ENCODE measurements around the gene FBXO9. TPM values are rescaled to one million over a fixed set of nuclear protein-coding genes. Genes with fewer than 3 reads are reported as not detected.
A peak's percentile ranks its signal among the peaks of the same experiment; 100 is the strongest.

The FBXO9 gene
- total RNA-seq (2013; cell fraction: nucleolus; rRNA removed) = 89.6 and 93.1 TPM in 2 replicates
- total RNA-seq (2014; rRNA removed) (31.5 and 35.3 TPM in 2 replicates), total RNA-seq (2014; rRNA removed; fragmentation: Illumina TruSeq; extraction: Trizol) (31.2 and 31.3 TPM in 2 replicates), total RNA-seq (2021) (48.5 and 49.1 TPM in 2 replicates), polyA plus RNA-seq (2011; rRNA removed) (68.9 and 76.0 TPM in 2 replicates), polyA plus RNA-seq (2014; fragmentation: Illumina TruSeq; extraction: Trizol) (34.1 and 40.8 TPM in 2 replicates), polyA plus RNA-seq (2014; fragmentation: Nextera tagmentation; extraction: Ambion mirVana) (10 to 100 TPM in 1 of 2 experiments, 1 to 10 TPM in 1; 9.9 to 13.7 TPM), polyA plus RNA-seq (2014; rRNA removed) (34.4 and 38.8 TPM in 2 replicates), polyA plus RNA-seq (2016; fragmentation: Nextera tagmentation; extraction: Ambion mirVana) (10 to 100 TPM; 27.4 to 28.6 TPM), polyA minus RNA-seq (2011; rRNA and poly(A)+ RNA removed) (30.4 and 42.8 TPM in 2 replicates), Bru-seq, nascent RNA (percentile 72 among the genes with signal in this experiment), BruChase-seq, experiment 1, labeled RNA remaining after a 6-hour chase (percentile 71 among the genes with signal in this experiment), BruChase-seq, experiment 2, labeled RNA remaining after a 2-hour chase (percentile 70 among the genes with signal in this experiment)
- 20.6 TPM for polyA plus RNA-seq (2011; ENCODE audit: low read depth)
- 50.8 and 62.0 TPM in 2 replicates for polyA plus RNA-seq (2011; cell fraction: cytosol; rRNA removed)
- 157 and 172 TPM in 2 replicates for polyA plus RNA-seq (2011; cell fraction: nucleus; rRNA removed)
- 24.1 and 36.4 TPM in 2 replicates for polyA plus RNA-seq (2012)
- polyA minus RNA-seq (2011; cell fraction: cytosol; rRNA and poly(A)+ RNA removed) = 10.1 and 18.2 TPM in 2 replicates
- 29.3 and 46.6 TPM in 2 replicates for polyA minus RNA-seq (2011; cell fraction: nucleus; rRNA and poly(A)+ RNA removed)
- long read RNA-seq, experiment 1, transcript FBXO9-202 (13 exons, 3,418 nt) = major isoform, 7 of 15 reads
- long read RNA-seq, experiment 1, partial matches to known transcripts = 6 of 15 reads
- long read RNA-seq, experiment 1, other reads (novel, unspliced or antisense) = 2 of 15 reads
- long read RNA-seq, experiment 2, transcript FBXO9-202 (13 exons, 3,418 nt) = major isoform, 6 of 24 reads
- long read RNA-seq, experiment 2, partial matches to known transcripts = 15 of 24 reads
- long read RNA-seq, experiment 2, other reads (novel, unspliced or antisense) = 2 of 24 reads

GRCh38 chr6:53065266-53066076 is at the start of gene FBXO9:
FBXO9 (plus strand) TSS chr6:53065404; CDS start chr6:53065790, 386 bp downstream.
- in situ Hi-C loops (cut with MboI) = no loop called here
- RAD21 ChIA-PET (ENCODE audit: unreplicated experiment) = interaction anchor here (2.0 kb wide), 1 partner anchor 420 kb away, joined by 12 read pairs; no protein-coding TSS in a partner anchor
- CTCF ChIA-PET = interaction anchor here (0.9 to 5.6 kb wide), 8 partner anchors 9 to 419 kb away, joined by 3 to 23 read pairs (median 4); partner anchors contain the start of gene GSTA4
- 2% methylated on average over 64 of the region's 78 CpGs for WGBS (ENCODE audit: insufficient coverage, insufficient replicate concordance, low lambda C conversion rate, missing lambda C conversion rate)
- Histone ChIP-seq H2AFZ (ENCODE audit: control insufficient read depth, low read depth, low read length) (peak within 1 kb of the TSS; percentile 100), H3K4me3 (peak within 1 kb of the TSS; percentile 85), H3K4me2 (ENCODE audit: control insufficient read depth, insufficient read depth) (peak within 1 kb of the TSS; percentile 93), H3K79me2 (ENCODE audit: control insufficient read depth, insufficient read depth, low read length) (peaks cover 14% of the 10 kb centered on the region), H3K27me3 (replicated peaks in 1 of 2; ENCODE audit: control insufficient read depth in 2 of 2, insufficient read depth in 2 of 2, low read length in 1 of 2) (no peaks in the 10 kb centered on the region), H3K36me3 (ENCODE audit: control insufficient read depth in 2 of 2, insufficient read depth in 2 of 2, low read length in 1 of 2) (no peaks in the 10 kb centered on the region), H3K9me3 (replicated peaks; ENCODE audit: control insufficient read depth, insufficient read depth, low read length) (no peaks in the 10 kb centered on the region), H4K20me1 (ENCODE audit: control insufficient read depth, insufficient read depth) (no peaks in the 10 kb centered on the region), H3K4me1 (ENCODE audit: control insufficient read depth, insufficient read depth, low read length) (peaks cover 9% of the 10 kb centered on the region), H3K27ac (ENCODE audit: control insufficient read depth, insufficient read depth) (peak within 1 kb of the TSS; percentile 78), H3K9ac (ENCODE audit: control insufficient read depth, insufficient read depth, low read length) (peak within 1 kb of the TSS; percentile 76)
- no peak for FAIRE-seq
- intact Hi-C loops (cut with micrococcal nuclease; ENCODE audit: unreplicated experiment) = loop anchor here (2.0 kb wide), 1 partner anchor 419 kb away; no protein-coding TSS in a partner anchor
- DNase-seq (ENCODE audit: low read depth, low spot score) = no peak
- BruUV-seq (replicated peaks) = no TSS peak
- peak; percentile 75 for ATAC-seq
- SMC1A ChIA-PET (ENCODE audit: uncharacterized antibody, unreplicated experiment) = interaction anchor here (4.0 to 4.9 kb wide), 2 partner anchors 12 to 71 kb away, joined by 13 to 18 read pairs; partner anchors contain the start of gene GSTA4
- POLR2A ChIA-PET = interaction anchor here (0.7 to 1.0 kb wide), 2 partner anchors 9 to 22 kb away, joined by 3 read pairs; no protein-coding TSS in a partner anchor
- no peak for TF ChIP-seq MEF2A (IDR thresholded peaks at IDR 0.05; ENCODE audit: insufficient read depth, low read depth, low read length)
- TF ChIP-seq MAX (IDR thresholded peaks at IDR 0.05; ENCODE audit: low read depth, low read length) = peak; percentile 10
- TF ChIP-seq KDM1A (IDR thresholded peaks at IDR 0.05; ENCODE audit: borderline replicate concordance) = no peak
- TF ChIP-seq BMI1 (IDR thresholded peaks at IDR 0.05; ENCODE audit: borderline replicate concordance) = no peak
- no peak for TF ChIP-seq SRF (IDR thresholded peaks at IDR 0.05; ENCODE audit: low read depth in 2 of 2, low read length in 2 of 2)
- peak; percentile 56; the same call in 1 of the 2 replicates for TF ChIP-seq ZNF687 (IDR thresholded peaks at IDR 0.05)
- TF ChIP-seq RUNX3 (IDR thresholded peaks at IDR 0.05; ENCODE audit: low read length) = no peak
- TF ChIP-seq LARP7 (IDR thresholded peaks at IDR 0.05) = 0 out of 2 replicates have a peak, but pooled peaks have one; percentile 63
- peak; percentile 93 for TF ChIP-seq YY1 (IDR thresholded peaks at IDR 0.05; ENCODE audit: low read depth, low read length)
- TF ChIP-seq, protein P1, sequence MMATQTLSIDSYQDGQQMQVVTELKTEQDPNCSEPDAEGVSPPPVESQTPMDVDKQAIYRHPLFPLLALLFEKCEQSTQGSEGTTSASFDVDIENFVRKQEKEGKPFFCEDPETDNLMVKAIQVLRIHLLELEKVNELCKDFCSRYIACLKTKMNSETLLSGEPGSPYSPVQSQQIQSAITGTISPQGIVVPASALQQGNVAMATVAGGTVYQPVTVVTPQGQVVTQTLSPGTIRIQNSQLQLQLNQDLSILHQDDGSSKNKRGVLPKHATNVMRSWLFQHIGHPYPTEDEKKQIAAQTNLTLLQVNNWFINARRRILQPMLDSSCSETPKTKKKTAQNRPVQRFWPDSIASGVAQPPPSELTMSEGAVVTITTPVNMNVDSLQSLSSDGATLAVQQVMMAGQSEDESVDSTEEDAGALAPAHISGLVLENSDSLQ (IDR thresholded peaks at IDR 0.05) = no peak
- TF ChIP-seq SPI1 (IDR thresholded peaks at IDR 0.05; ENCODE audit: borderline replicate concordance, insufficient read depth, low read depth, low read length) = no peak
- no peak for TF ChIP-seq NR2C2 (IDR thresholded peaks at IDR 0.05; ENCODE audit: borderline replicate concordance, control insufficient read depth, insufficient read length, low read depth)
